ENCODE results near the gene TRIM44. TPM values are rescaled to one million over a fixed set of nuclear protein-coding genes. Genes with fewer than 3 reads are reported as not detected.

TRIM44 gene
- total RNA-seq, 4 donors from 2014 or later: 6.8 to 32.0 (median 13.5) TPM

DNA sequence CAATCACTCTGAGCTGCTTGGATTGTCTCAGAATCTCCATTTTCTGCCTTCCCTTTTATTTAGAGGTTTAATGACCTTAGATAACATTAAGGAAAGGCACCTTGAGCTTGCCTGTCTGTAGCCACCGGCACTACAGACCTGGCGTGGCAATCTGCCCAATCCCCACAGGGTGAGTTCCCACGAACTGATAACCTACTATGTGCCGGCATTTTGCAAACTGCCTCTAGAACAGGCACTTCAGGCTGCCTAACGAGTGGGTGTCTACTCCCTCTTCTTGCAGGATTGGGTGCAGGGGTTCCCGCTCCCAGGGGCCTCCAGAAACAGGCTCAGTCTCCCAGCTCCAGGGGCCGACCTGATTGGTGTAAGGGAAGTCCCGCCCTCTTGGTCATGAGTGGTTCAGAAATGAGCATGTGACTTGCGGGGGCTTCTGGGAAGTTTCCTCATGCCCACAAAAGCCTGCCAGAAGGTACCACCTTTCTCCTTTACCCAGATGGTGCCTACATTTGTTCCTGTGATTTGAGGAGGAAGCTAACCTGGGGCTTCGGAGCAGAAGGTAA is 161.2 kb downstream of the TRIM44 start:
- Histone ChIP-seq H3K27ac (no peak overlapping the region), H3K27me3 (no peaks in the 10 kb centered on the region), H3K36me3 (no peaks in the 10 kb centered on the region), H3K9me3 (no peaks in the 10 kb centered on the region), H3K4me3 (no peak overlapping the region), H3K4me1 (peaks cover 0 to 20% (median 0%) of the 10 kb centered on the region in 3 donors)
- intact Hi-C loops (cut with DNase I): loop anchor here (10.0 kb wide), 4 partner anchors 121 to 431 kb away; partner anchors contain the start of gene LDLRAD3
- WGBS, 2 donors: 79 to 83% methylated on average over 3 to 7 of the region's 10 CpGs
- no peak for TF ChIP-seq POLR2A (IDR thresholded peaks at IDR 0.05)
- TF ChIP-seq, protein P1, sequence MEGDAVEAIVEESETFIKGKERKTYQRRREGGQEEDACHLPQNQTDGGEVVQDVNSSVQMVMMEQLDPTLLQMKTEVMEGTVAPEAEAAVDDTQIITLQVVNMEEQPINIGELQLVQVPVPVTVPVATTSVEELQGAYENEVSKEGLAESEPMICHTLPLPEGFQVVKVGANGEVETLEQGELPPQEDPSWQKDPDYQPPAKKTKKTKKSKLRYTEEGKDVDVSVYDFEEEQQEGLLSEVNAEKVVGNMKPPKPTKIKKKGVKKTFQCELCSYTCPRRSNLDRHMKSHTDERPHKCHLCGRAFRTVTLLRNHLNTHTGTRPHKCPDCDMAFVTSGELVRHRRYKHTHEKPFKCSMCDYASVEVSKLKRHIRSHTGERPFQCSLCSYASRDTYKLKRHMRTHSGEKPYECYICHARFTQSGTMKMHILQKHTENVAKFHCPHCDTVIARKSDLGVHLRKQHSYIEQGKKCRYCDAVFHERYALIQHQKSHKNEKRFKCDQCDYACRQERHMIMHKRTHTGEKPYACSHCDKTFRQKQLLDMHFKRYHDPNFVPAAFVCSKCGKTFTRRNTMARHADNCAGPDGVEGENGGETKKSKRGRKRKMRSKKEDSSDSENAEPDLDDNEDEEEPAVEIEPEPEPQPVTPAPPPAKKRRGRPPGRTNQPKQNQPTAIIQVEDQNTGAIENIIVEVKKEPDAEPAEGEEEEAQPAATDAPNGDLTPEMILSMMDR (IDR thresholded peaks at IDR 0.05): no peak
- no peak for DNase-seq

DNA sequence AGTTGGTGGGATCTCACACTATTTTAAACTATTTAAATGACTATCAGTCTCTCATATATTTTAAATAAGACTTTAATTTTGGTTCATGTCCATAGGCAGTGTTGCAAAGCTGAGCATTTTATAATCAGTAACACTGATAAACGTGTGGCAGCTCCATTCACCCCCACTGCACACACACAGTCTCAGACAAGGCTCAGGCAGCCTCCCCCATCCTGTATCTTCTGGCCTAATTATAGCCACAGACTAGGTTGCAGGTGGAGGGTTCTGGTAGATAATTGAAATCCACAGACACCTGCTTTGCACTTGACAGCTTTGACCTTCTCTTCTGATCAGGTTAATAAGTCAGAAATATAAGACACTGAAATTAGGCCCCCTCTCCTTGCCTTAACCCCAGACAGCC is 162.8 kb downstream of the TRIM44 start:
- TF ChIP-seq, protein P1 (IDR thresholded peaks at IDR 0.05): no peak
- no peak for TF ChIP-seq POLR2A (IDR thresholded peaks at IDR 0.05)
- WGBS, 2 donors: 63 to 87% methylated on average over 1 of the region's 1 CpG
- H3K27me3 ChIP-seq: no peaks in the 10 kb centered on the region
- no peak overlapping the region for H3K4me3 ChIP-seq
- no peak overlapping the region for H3K27ac ChIP-seq
- DNase-seq: no peak
- H3K4me1 ChIP-seq: peaks cover 0 to 20% (median 0%) of the 10 kb centered on the region in 3 donors
- intact Hi-C loops (cut with DNase I): loop anchor here (10.0 kb wide), 4 partner anchors 119 to 429 kb away; partner anchors contain the start of gene LDLRAD3
- H3K36me3 ChIP-seq: no peaks in the 10 kb centered on the region
- H3K9me3 ChIP-seq: no peaks in the 10 kb centered on the region

GRCh38 chr11:35826006-35826405 is 163.4 kb downstream of the TRIM44 start:
- intact Hi-C loops (cut with DNase I): loop anchor here (10.0 kb wide), 4 partner anchors 119 to 429 kb away; partner anchors contain the start of gene LDLRAD3
- Histone ChIP-seq H3K27me3 (no peaks in the 10 kb centered on the region), H3K9me3 (no peaks in the 10 kb centered on the region), H3K27ac (no peak overlapping the region), H3K4me1 (peaks cover 0 to 20% (median 0%) of the 10 kb centered on the region in 3 donors), H3K4me3 (no peak overlapping the region), H3K36me3 (no peaks in the 10 kb centered on the region)
- TF ChIP-seq, protein P1 (IDR thresholded peaks at IDR 0.05): no peak
- no peak for TF ChIP-seq POLR2A (IDR thresholded peaks at IDR 0.05)
- WGBS, 2 donors: 90 to 95% methylated on average over 5 of the region's 5 CpGs
- no peak for DNase-seq

GRCh38 chr11:35826949-35827348 is 164.4 kb downstream of the TRIM44 start:
- WGBS, 2 donors: 46 to 57% methylated on average over 4 of the region's 4 CpGs
- no peak for DNase-seq
- H3K9me3 ChIP-seq: peaks cover 0 to 1% (median under 1%) of the 10 kb centered on the region in 3 donors
- no peak overlapping the region for H3K27ac ChIP-seq
- H3K4me3 ChIP-seq: no peak overlapping the region
- TF ChIP-seq POLR2A (IDR thresholded peaks at IDR 0.05): no peak
- TF ChIP-seq, protein P1 (IDR thresholded peaks at IDR 0.05): no peak
- intact Hi-C loops (cut with DNase I): loop anchor here (10.0 kb wide), 4 partner anchors 118 to 428 kb away; partner anchors contain the start of gene LDLRAD3
- peaks cover 0 to 14% (median 0%) of the 10 kb centered on the region in 3 donors for H3K4me1 ChIP-seq
- no peaks in the 10 kb centered on the region for H3K36me3 ChIP-seq
- H3K27me3 ChIP-seq: no peaks in the 10 kb centered on the region

GRCh38 chr11:35836205-35836604 is 173.6 kb downstream of the TRIM44 start:
- intact Hi-C loops (cut with DNase I): no loop called here
- Histone ChIP-seq H3K27ac (no peak overlapping the region), H3K4me3 (no peak overlapping the region), H3K4me1 (no peaks in the 10 kb centered on the region), H3K36me3 (no peaks in the 10 kb centered on the region), H3K27me3 (no peaks in the 10 kb centered on the region), H3K9me3 (peaks cover 0 to 7% (median 2%) of the 10 kb centered on the region in 3 donors)
- TF ChIP-seq POLR2A (IDR thresholded peaks at IDR 0.05): no peak
- TF ChIP-seq, protein P1 (IDR thresholded peaks at IDR 0.05): no peak
- WGBS, 2 donors: 76 to 85% methylated on average over 4 of the region's 4 CpGs
- DNase-seq: no peak

Measured in esophagus squamous epithelium (tissue), 5 donors.